Measurements from ENCODE around the gene ENTHD1. TPM values are rescaled to one million over a fixed set of nuclear protein-coding genes. Genes with fewer than 3 reads are reported as not detected.

ENTHD1 gene
- total RNA-seq, 4 donors from 2014 or later = 0.42 to 3.3 (median 1.8) TPM

GRCh38 chr22:39703091-39703490 is 190.5 kb downstream of the ENTHD1 start:
- no peaks in the 10 kb centered on the region for H3K9me3 ChIP-seq
- WGBS, 2 donors = 66 to 72% methylated on average over 8 of the region's 8 CpGs
- H3K4me3 ChIP-seq = no peak overlapping the region
- no peaks in the 10 kb centered on the region for H3K4me1 ChIP-seq
- TF ChIP-seq POLR2A (IDR thresholded peaks at IDR 0.05) (no peak), EP300 (IDR thresholded peaks at IDR 0.05) (no peak)
- TF ChIP-seq, protein P1, sequence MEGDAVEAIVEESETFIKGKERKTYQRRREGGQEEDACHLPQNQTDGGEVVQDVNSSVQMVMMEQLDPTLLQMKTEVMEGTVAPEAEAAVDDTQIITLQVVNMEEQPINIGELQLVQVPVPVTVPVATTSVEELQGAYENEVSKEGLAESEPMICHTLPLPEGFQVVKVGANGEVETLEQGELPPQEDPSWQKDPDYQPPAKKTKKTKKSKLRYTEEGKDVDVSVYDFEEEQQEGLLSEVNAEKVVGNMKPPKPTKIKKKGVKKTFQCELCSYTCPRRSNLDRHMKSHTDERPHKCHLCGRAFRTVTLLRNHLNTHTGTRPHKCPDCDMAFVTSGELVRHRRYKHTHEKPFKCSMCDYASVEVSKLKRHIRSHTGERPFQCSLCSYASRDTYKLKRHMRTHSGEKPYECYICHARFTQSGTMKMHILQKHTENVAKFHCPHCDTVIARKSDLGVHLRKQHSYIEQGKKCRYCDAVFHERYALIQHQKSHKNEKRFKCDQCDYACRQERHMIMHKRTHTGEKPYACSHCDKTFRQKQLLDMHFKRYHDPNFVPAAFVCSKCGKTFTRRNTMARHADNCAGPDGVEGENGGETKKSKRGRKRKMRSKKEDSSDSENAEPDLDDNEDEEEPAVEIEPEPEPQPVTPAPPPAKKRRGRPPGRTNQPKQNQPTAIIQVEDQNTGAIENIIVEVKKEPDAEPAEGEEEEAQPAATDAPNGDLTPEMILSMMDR (IDR thresholded peaks at IDR 0.05) = no peak
- DNase-seq (ENCODE audit: low spot score in 2 of 2) = no peak
- H3K27me3 ChIP-seq = peaks cover 0 to 12% of the 10 kb centered on the region in 2 donors
- H3K27ac ChIP-seq = no peak overlapping the region
- H3K36me3 ChIP-seq = no peaks in the 10 kb centered on the region

GRCh38 chr22:39700565-39700964 is 193.0 kb downstream of the ENTHD1 start:
- H3K9me3 ChIP-seq = no peaks in the 10 kb centered on the region
- TF ChIP-seq EP300 (IDR thresholded peaks at IDR 0.05) (no peak), POLR2A (IDR thresholded peaks at IDR 0.05) (no peak)
- no peaks in the 10 kb centered on the region for H3K36me3 ChIP-seq
- H3K4me1 ChIP-seq = no peaks in the 10 kb centered on the region
- no peak for DNase-seq (ENCODE audit: low spot score in 2 of 2)
- H3K27me3 ChIP-seq = peaks cover 0 to 14% of the 10 kb centered on the region in 2 donors
- no peak overlapping the region for H3K27ac ChIP-seq
- WGBS, 2 donors = 43 to 77% methylated on average over 5 to 7 of the region's 7 CpGs
- no peak overlapping the region for H3K4me3 ChIP-seq

GRCh38 chr22:39699631-39700360 is 193.8 kb downstream of the ENTHD1 start:
- TF ChIP-seq, protein P1 (IDR thresholded peaks at IDR 0.05) = no peak
- no peak for TF ChIP-seq POLR2A (IDR thresholded peaks at IDR 0.05)
- no peak for TF ChIP-seq EP300 (IDR thresholded peaks at IDR 0.05)
- Histone ChIP-seq H3K36me3 (no peaks in the 10 kb centered on the region), H3K27me3 (peaks cover 0 to 22% of the 10 kb centered on the region in 2 donors), H3K27ac (no peak overlapping the region), H3K4me1 (no peaks in the 10 kb centered on the region), H3K4me3 (no peak overlapping the region), H3K9me3 (no peaks in the 10 kb centered on the region)
- WGBS, 2 donors = 73 to 76% methylated on average over 17 to 18 of the region's 19 CpGs
- no peak for DNase-seq (ENCODE audit: low spot score in 2 of 2)

- Histone ChIP-seq H3K27ac (no peak overlapping the region), H3K4me1 (no peaks in the 10 kb centered on the region), H3K27me3 (peaks cover 0 to 27% of the 10 kb centered on the region in 2 donors), H3K4me3 (no peak overlapping the region), H3K9me3 (no peaks in the 10 kb centered on the region), H3K36me3 (no peaks in the 10 kb centered on the region)
- DNase-seq (ENCODE audit: low spot score in 2 of 2) = no peak
- WGBS, 2 donors = 67 to 71% methylated on average over 13 to 14 of the region's 14 CpGs
- no peak for TF ChIP-seq EP300 (IDR thresholded peaks at IDR 0.05)
- TF ChIP-seq, protein P1 (IDR thresholded peaks at IDR 0.05) = no peak
- no peak for TF ChIP-seq POLR2A (IDR thresholded peaks at IDR 0.05)
Measured at GRCh38 chr22:39697790-39698430, 195.7 kb downstream of the ENTHD1 start.

DNA sequence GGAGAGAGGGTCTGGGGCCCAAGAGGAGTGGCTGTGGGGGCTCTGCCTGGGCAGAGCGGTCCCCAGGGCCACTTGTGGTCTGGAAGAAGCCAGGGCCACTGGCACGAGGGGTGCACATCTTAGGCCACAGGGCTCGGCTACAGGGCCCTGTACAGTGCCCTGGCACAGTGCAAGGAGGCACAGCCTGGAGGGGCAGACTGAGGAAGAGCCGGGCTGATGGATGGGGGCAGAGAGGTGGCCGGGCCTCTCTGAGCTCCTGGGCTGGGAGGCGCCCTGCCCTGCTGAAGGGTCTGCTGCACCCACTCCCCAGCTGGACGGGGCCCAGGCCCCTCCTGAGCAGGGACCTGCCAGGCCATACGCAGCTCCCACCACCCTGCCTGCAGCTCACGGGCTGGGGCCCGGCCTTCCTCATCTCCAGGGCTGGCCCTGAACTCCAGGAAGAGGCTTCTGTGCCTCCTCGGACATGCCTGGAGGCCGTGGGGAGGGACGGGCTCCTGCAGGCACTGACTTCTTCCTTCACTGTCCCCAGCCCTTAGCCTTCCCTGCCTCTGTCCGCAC is 199.5 kb downstream of the ENTHD1 start:
- no peak overlapping the region for H3K4me3 ChIP-seq
- no peak overlapping the region for H3K27ac ChIP-seq
- WGBS, 2 donors = 51 to 56% methylated on average over 13 of the region's 14 CpGs
- H3K4me1 ChIP-seq = peaks cover 0 to 9% (median 0%) of the 10 kb centered on the region in 4 donors
- peaks cover 0 to 51% of the 10 kb centered on the region in 2 donors for H3K27me3 ChIP-seq
- H3K9me3 ChIP-seq = no peaks in the 10 kb centered on the region
- H3K36me3 ChIP-seq = no peaks in the 10 kb centered on the region
- DNase-seq (ENCODE audit: low spot score in 2 of 2) = no peak
- TF ChIP-seq EP300 (IDR thresholded peaks at IDR 0.05) = no peak

Small RNA genes lying within 50 kb of the gene (small RNA-seq; reads per million reads assigned to genes)
- gene RN7SKP210 = not detected

Other genes with a start within 250 kb of the ENTHD1 start
- gene GRAP2, start 7.3 kb upstream of the ENTHD1 start, total RNA-seq = 10 to 100 TPM in 1 of 4 donors, 1 to 10 TPM in 3; 3.8 to 10.5 (median 4.3) TPM
- gene TMA7B, start 66.6 kb upstream of the ENTHD1 start, total RNA-seq = not detected
- 10 to 100 TPM in 2 of 4 donors, 1 to 10 TPM in 2; 8.2 to 11.2 (median 9.8) TPM for gene FAM83F, start 101.2 kb upstream of the ENTHD1 start, total RNA-seq

Data from tibial nerve (tissue), 4 donors.